Subcutaneous abdominal adipose tissue (tissue), 5 donors: ENCODE measurements around the gene KRT77.
"Not testable (repeated sequence)": the region's sequence is repeated elsewhere in the genome, so short reads cannot be mapped to it uniquely, and the experiment has no call there.

Experiments used
- H3K27ac ChIP-seq: one replicate; pipeline ENCODE4 v1.7.0; 2013; ENCODE audit warnings: low read depth, mild to moderate bottlenecking, inconsistent platforms, low read length, moderate library complexity
- H3K27me3 ChIP-seq, 5 donors: one replicate each; pipeline ENCODE4 v1.7.0; 2013; ENCODE audit warnings: low read length in 5 of 5, inconsistent platforms in 1 of 5; ENCODE audit not compliant: control insufficient read depth in 5 of 5, insufficient read depth in 4 of 5
- H3K36me3 ChIP-seq, 5 donors: one replicate each; pipeline ENCODE4 v1.7.0; 2013; ENCODE audit warnings: low read length in 5 of 5; ENCODE audit not compliant: control insufficient read depth in 5 of 5, insufficient read depth in 5 of 5
- H3K4me1 ChIP-seq, 5 donors: one replicate each; pipeline ENCODE4 v1.7.0; 2013; ENCODE audit warnings: low read length in 5 of 5, mild to moderate bottlenecking in 3 of 5, moderate library complexity in 1 of 5; ENCODE audit not compliant: control insufficient read depth in 5 of 5, insufficient read depth in 5 of 5
- H3K4me3 ChIP-seq, 5 donors: one replicate each; pipeline ENCODE4 v1.7.0; 2013; ENCODE audit warnings: low read length in 5 of 5, low read depth in 1 of 5
- H3K9ac ChIP-seq, 5 donors: one replicate each; pipeline ENCODE4 v1.7.0; 2013; ENCODE audit warnings: low read length in 5 of 5, mild to moderate bottlenecking in 4 of 5, moderate library complexity in 3 of 5
- H3K9me3 ChIP-seq, 5 donors: one replicate each; pipeline ENCODE4 v1.7.0; 2013; ENCODE audit warnings: low read length in 5 of 5; ENCODE audit not compliant: control insufficient read depth in 5 of 5
- donor health status: healthy.
- donor health status: healthy.
- donor health status: healthy.
- donor health status: healthy.
- donor health status: healthy.

Gene KRT77

GRCh38 chr12:52672321-52672933 lies 30.9 kb downstream of the KRT77 start:
- H3K27ac ChIP-seq, result no peak overlapping the region

DNA sequence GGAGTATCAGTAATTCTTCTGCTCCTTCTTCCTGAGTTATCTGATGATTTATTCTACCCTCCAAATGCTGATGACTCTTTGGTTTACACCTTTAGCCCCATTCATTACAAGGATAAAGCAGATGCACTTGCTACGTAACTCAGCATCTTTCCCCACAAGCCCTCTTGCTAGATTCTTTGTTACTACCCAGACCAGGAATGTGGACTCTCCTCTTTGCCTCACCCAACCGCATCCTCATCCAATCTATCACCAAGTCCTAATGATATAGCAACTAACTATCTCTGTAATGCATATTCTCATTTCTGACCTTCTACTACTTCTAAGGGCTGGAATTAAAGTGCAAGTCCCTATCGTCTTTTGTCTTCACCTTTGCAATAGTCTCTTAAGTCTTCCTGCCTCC lies 32.4 kb downstream of the KRT77 start:
- Histone ChIP-seq H3K36me3 (no peaks in the 10 kb centered on the region), H3K9ac (no peak overlapping the region), H3K4me1 (no peaks in the 10 kb centered on the region), H3K27ac (no peak overlapping the region), H3K4me3 (no peak overlapping the region), H3K27me3 (peaks cover 0 to 3% (median 0%) of the 10 kb centered on the region in 5 donors), H3K9me3 (no peaks in the 10 kb centered on the region)

More at GRCh38 chr12:52672321-52672933, 30.9 kb downstream of the KRT77 start:
- Histone ChIP-seq H3K27me3 (peaks cover 0 to 3% (median 2%) of the 10 kb centered on the region in 5 donors), H3K36me3 (no peaks in the 10 kb centered on the region), H3K4me1 (no peaks in the 10 kb centered on the region), H3K9ac (no peak overlapping the region), H3K9me3 (no peaks in the 10 kb centered on the region), H3K4me3 (no peak overlapping the region)

GRCh38 chr12:52670506-52670905 lies 32.8 kb downstream of the KRT77 start:
- Histone ChIP-seq H3K4me1 (no peaks in the 10 kb centered on the region), H3K9ac (no peak overlapping the region), H3K36me3 (no peaks in the 10 kb centered on the region), H3K27me3 (peaks cover 0 to 4% (median under 1%) of the 10 kb centered on the region in 5 donors), H3K27ac (no peak overlapping the region), H3K9me3 (no peaks in the 10 kb centered on the region), H3K4me3 (no peak overlapping the region)

DNA sequence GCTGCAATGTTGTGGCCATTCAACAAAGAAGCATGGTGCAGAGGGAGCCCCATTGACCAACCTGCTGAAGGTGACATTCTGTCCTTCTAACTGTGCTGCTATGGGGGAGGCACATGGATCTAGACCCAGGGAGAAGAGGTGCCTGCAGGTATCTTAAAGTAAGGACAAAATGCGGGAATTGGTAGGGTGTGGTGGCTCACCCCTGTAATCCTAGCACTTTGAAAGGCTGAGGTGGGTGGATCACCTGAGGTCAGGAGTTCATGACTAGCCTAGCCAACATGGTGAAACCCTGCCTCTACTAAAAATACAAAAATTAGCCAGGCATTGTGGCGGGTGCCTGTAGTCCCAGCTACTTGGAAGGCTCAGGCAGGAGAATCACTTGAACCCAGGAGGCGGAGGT lies 33.4 kb downstream of the KRT77 start:
- H3K36me3 ChIP-seq, H3K9ac ChIP-seq, H3K27me3 ChIP-seq, H3K27ac ChIP-seq, H3K9me3 ChIP-seq, H3K4me3 ChIP-seq, H3K4me1 ChIP-seq: not testable (repeated sequence)

DNA sequence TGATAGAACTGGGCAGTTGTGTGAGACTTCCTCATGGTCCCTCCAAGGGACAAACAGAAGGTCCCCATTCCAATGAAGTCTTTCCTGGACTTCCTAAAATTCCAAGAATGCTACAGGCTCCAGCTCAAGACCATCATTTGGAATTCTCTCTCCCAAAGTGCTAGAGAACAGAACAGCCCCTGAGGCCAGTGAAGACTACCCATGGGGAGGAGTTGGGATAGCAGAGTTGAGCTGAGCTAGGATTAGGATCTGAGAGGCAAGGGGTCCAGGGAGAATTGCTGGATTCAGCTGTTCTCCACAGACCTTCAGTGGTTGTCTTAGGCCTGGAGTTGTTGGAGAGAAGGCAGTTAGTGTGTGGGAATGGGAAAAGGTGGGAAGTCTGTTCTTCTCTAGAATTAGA lies 33.9 kb downstream of the KRT77 start:
- Histone ChIP-seq H3K27ac (no peak overlapping the region), H3K9ac (no peak overlapping the region), H3K9me3 (no peaks in the 10 kb centered on the region), H3K4me1 (no peaks in the 10 kb centered on the region), H3K27me3 (peaks cover 0 to 13% (median 5%) of the 10 kb centered on the region in 5 donors), H3K36me3 (no peaks in the 10 kb centered on the region), H3K4me3 (no peak overlapping the region)

- no peaks in the 10 kb centered on the region for H3K9me3 ChIP-seq
- H3K9ac ChIP-seq, result no peak overlapping the region
- no peaks in the 10 kb centered on the region for H3K4me1 ChIP-seq
- no peaks in the 10 kb centered on the region for H3K36me3 ChIP-seq
- no peak overlapping the region for H3K27ac ChIP-seq
- no peak overlapping the region for H3K4me3 ChIP-seq
- H3K27me3 ChIP-seq, result peaks cover 2 to 14% (median 5%) of the 10 kb centered on the region in 5 donors
Measured at GRCh38 chr12:52667931-52668330, 35.4 kb downstream of the KRT77 start.

- peaks cover 2 to 14% (median 5%) of the 10 kb centered on the region in 5 donors for H3K27me3 ChIP-seq
- no peaks in the 10 kb centered on the region for H3K4me1 ChIP-seq
- no peaks in the 10 kb centered on the region for H3K9me3 ChIP-seq
- H3K4me3 ChIP-seq, result no peak overlapping the region
- no peaks in the 10 kb centered on the region for H3K36me3 ChIP-seq
- no peak overlapping the region for H3K9ac ChIP-seq
- no peak overlapping the region for H3K27ac ChIP-seq
Measured at GRCh38 chr12:52667509-52667908, 35.8 kb downstream of the KRT77 start.

DNA sequence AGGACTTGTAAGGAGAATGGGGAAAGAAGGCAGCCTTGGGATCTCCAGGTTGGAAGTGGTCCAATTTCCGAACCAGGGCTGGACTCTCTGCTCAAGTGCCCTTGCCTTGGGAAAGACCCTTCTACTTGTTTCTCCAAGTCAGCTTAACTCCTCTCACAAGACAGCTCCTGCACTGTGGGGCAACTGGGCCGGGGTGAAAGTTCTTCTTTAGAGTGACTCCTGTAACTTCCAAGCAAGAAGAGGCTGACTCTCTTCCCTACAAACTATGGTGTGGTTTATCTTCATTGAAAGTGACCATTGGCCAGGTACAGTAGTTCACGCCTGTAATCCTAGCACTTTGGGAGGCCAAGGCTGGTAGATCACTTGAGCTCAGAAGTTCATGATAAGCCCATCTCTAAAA lies 36.9 kb downstream of the KRT77 start:
- no peak overlapping the region for H3K27ac ChIP-seq
- H3K27me3 ChIP-seq, result peaks cover 2 to 14% (median 5%) of the 10 kb centered on the region in 5 donors

GRCh38 chr12:52663420-52663819 lies 39.9 kb downstream of the KRT77 start:
- Histone ChIP-seq H3K27ac (no peak overlapping the region), H3K9me3 (no peaks in the 10 kb centered on the region), H3K9ac (no peak overlapping the region), H3K4me1 (no peaks in the 10 kb centered on the region), H3K36me3 (no peaks in the 10 kb centered on the region), H3K27me3 (peaks cover 3 to 21% (median 15%) of the 10 kb centered on the region in 5 donors), H3K4me3 (no peak overlapping the region)

More for the DNA sequence above, 36.9 kb downstream of the KRT77 start:
- Histone ChIP-seq H3K9me3 (no peaks in the 10 kb centered on the region), H3K4me3 (no peak overlapping the region), H3K4me1 (no peaks in the 10 kb centered on the region), H3K36me3 (no peaks in the 10 kb centered on the region), H3K9ac (no peak overlapping the region)

DNA sequence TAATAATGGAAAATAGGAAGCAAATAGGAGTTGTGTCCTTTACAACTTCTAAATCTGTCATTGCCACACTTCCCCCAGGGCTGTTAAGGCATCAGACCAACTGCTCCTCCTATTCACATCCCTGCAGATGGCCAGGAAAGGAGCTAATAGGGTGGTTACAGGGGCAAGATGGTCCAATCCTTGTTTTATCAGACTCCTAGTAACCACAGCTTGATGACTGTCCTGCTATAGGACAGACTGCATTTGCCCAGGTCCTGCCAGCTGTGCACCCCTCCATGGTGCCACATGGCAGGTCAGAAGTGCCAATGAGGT lies 40.5 kb downstream of the KRT77 start:
- no peak overlapping the region for H3K9ac ChIP-seq

More for the DNA sequence above, 40.5 kb downstream of the KRT77 start:
- Histone ChIP-seq H3K4me1 (no peaks in the 10 kb centered on the region), H3K36me3 (no peaks in the 10 kb centered on the region), H3K4me3 (no peak overlapping the region), H3K9me3 (no peaks in the 10 kb centered on the region), H3K27me3 (peaks cover 3 to 26% (median 15%) of the 10 kb centered on the region in 5 donors), H3K27ac (no peak overlapping the region)
